H1 (cell line): ENCODE data around the gene PRR12. TPM values are rescaled to one million over a fixed set of nuclear protein-coding genes. Genes with fewer than 3 reads are reported as not detected.

Source experiments
- CTCF ChIA-PET: fragments of 300-600 bp; sonication (Branson Sonifier 250); formaldehyde crosslinking; loops from one replicate; lab custom pipeline; 2021; ENCODE audit not compliant: partially characterized antibody; lab: Charles Lee
- POLR2A ChIA-PET: fragments of 300-600 bp; sonication (Branson Sonifier 250); formaldehyde crosslinking; loops from one replicate; lab custom pipeline; 2021; ENCODE audit warnings: inconsistent platforms; ENCODE audit not compliant: partially characterized antibody; lab: Charles Lee
- DNase-seq, 2 experiments: peaks; one replicate each; pipeline versions ENCODE4 v3.0.0 to v3.0.0-alpha.2; 2010 to 2022; ENCODE audit warnings: low spot score in 2 of 2, low read depth in 1 of 2, mixed read lengths in 1 of 2
- FAIRE-seq: peaks from 2 replicates; lab custom pipeline; 2011; peaks lifted over from hg19 to GRCh38; lab: Jason Lieb, UNC
- H2AFZ ChIP-seq: 2 replicates; pipeline ENCODE4 v1.8.1; 2012; ENCODE audit warnings: low read length, inconsistent platforms
- H2AK5ac ChIP-seq: 2 replicates; pipeline ENCODE4 v1.6.1; 2013; ENCODE audit warnings: low read depth, low read length
- H2BK120ac ChIP-seq: replicated peaks from 2 replicates; pipeline ENCODE3; 2013; ENCODE audit warnings: low read depth, low read length, inconsistent platforms
- H2BK12ac ChIP-seq: 2 replicates; pipeline ENCODE4 v1.6.1; 2013; ENCODE audit warnings: low read depth, low read length
- H2BK15ac ChIP-seq: 2 replicates; pipeline ENCODE4 v1.6.1; 2013; ENCODE audit warnings: low read length
- H2BK20ac ChIP-seq: 2 replicates; pipeline ENCODE4 v1.6.1; 2013; ENCODE audit warnings: low read length
- H2BK5ac ChIP-seq: 2 replicates; pipeline ENCODE4 v1.6.1; 2013; ENCODE audit warnings: low read depth, low read length
- H3K14ac ChIP-seq: 2 replicates; pipeline ENCODE4 v1.6.1; 2013; ENCODE audit warnings: inconsistent platforms; ENCODE audit not compliant: insufficient read length
- H3K18ac ChIP-seq: 2 replicates; pipeline ENCODE4 v1.6.1; 2013; ENCODE audit warnings: low read length; ENCODE audit errors: extremely low read depth
- H3K23ac ChIP-seq: 2 replicates; pipeline ENCODE4 v1.6.1; 2013; ENCODE audit warnings: inconsistent platforms; ENCODE audit not compliant: insufficient read length
- H3K23me2 ChIP-seq: 2 replicates; pipeline ENCODE4 v1.6.1; 2013; ENCODE audit warnings: low read depth, low read length
- H3K27ac ChIP-seq: 2 replicates; pipeline ENCODE4 v1.6.1; 2011; ENCODE audit warnings: low read depth, low read length, inconsistent platforms
- H3K27me3 ChIP-seq, 4 experiments: replicated peaks in 1 of 4; 1 replicate in 1 of 4; 2 replicates in 3 of 4; pipeline versions ENCODE4 v1.6.1 to v1.8.1; 2011 to 2013; ENCODE audit warnings: low read length in 3 of 4, mild to moderate bottlenecking in 3 of 4, inconsistent platforms in 2 of 4, mixed read lengths in 2 of 4, moderate library complexity in 1 of 4; ENCODE audit not compliant: control insufficient read depth in 3 of 4, insufficient read depth in 3 of 4; ENCODE audit errors: extremely low read depth in 1 of 4
- H3K36me3 ChIP-seq, 4 experiments: 2 replicates each; pipeline versions ENCODE4 v1.6.1 to v1.8.1; 2011 to 2013; ENCODE audit warnings: mild to moderate bottlenecking in 4 of 4, low read length in 3 of 4, moderate library complexity in 2 of 4, control low read depth in 1 of 4, inconsistent platforms in 1 of 4; ENCODE audit not compliant: insufficient read depth in 4 of 4, control insufficient read depth in 2 of 4
- H3K4ac ChIP-seq: replicated peaks from 2 replicates; pipeline ENCODE3; 2013; ENCODE audit warnings: low read length, low read depth, mixed read lengths, inconsistent platforms; ENCODE audit not compliant: insufficient read length
- H3K4me1 ChIP-seq, 4 experiments: replicated peaks in 1 of 4; 1 replicate in 1 of 4; 2 replicates in 3 of 4; pipeline versions ENCODE4 v1.6.1 to v1.8.1; 2011 to 2013; ENCODE audit warnings: low read length in 3 of 4, inconsistent platforms in 2 of 4, mixed read lengths in 1 of 4; ENCODE audit not compliant: insufficient read depth in 4 of 4, control insufficient read depth in 3 of 4
- H3K4me2 ChIP-seq, 2 experiments: 2 replicates each; pipeline versions ENCODE4 v1.6.1 to v1.8.1; 2011 to 2013; ENCODE audit warnings: low read depth in 2 of 2, low read length in 2 of 2, control low read depth in 1 of 2, inconsistent platforms in 1 of 2, mild to moderate bottlenecking in 1 of 2; ENCODE audit not compliant: insufficient read depth in 1 of 2
- H3K4me3 ChIP-seq, 4 experiments: fragments of 200-600, 300-600 bp in 1 of 4; sonication (generic), shearing (Covaris generic), sonication (Bioruptor Twin) in 1 of 4; 2 replicates each; pipeline versions ENCODE4 v1.5.1 to v1.8.1; 2011 to 2016; ENCODE audit warnings: low read length in 4 of 4, low read depth in 3 of 4, control low read depth in 2 of 4, inconsistent platforms in 2 of 4, mild to moderate bottlenecking in 2 of 4, mixed read lengths in 1 of 4, moderate library complexity in 1 of 4; ENCODE audit not compliant: insufficient read depth in 2 of 4; ENCODE audit errors: extremely low read depth in 1 of 4
- H3K56ac ChIP-seq: replicated peaks from 2 replicates; pipeline ENCODE3; 2013; ENCODE audit warnings: low read depth, mild to moderate bottlenecking, mixed read lengths, low read length, inconsistent platforms; ENCODE audit not compliant: insufficient read length
- H3K79me1 ChIP-seq: 2 replicates; pipeline ENCODE4 v1.6.1; 2013; ENCODE audit warnings: low read depth, low read length, control low read depth
- H3K79me2 ChIP-seq, 2 experiments: 2 replicates each; pipeline versions ENCODE4 v1.6.1 to v1.8.1; 2012 to 2013; ENCODE audit warnings: low read length in 2 of 2, mild to moderate bottlenecking in 2 of 2, inconsistent platforms in 1 of 2; ENCODE audit not compliant: insufficient read depth in 2 of 2, control insufficient read depth in 1 of 2
- H3K9ac ChIP-seq, 4 experiments: replicated peaks in 1 of 4; 1 replicate in 1 of 4; 2 replicates in 3 of 4; pipeline versions ENCODE4 v1.6.1 to v1.8.1; 2011 to 2013; ENCODE audit warnings: low read depth in 3 of 4, low read length in 3 of 4, control low read depth in 2 of 4, mild to moderate bottlenecking in 2 of 4, moderate library complexity in 2 of 4, inconsistent platforms in 1 of 4; ENCODE audit errors: extremely low read depth in 1 of 4
- H3K9me3 ChIP-seq, 2 experiments: 2 replicates each; pipeline versions ENCODE4 v1.6.1 to v1.8.1; 2012 to 2013; ENCODE audit warnings: mild to moderate bottlenecking in 2 of 2, moderate library complexity in 2 of 2, control low read depth in 1 of 2, inconsistent platforms in 1 of 2, low read depth in 1 of 2, low read length in 1 of 2, mixed read lengths in 1 of 2; ENCODE audit not compliant: insufficient read depth in 2 of 2
- H4K20me1 ChIP-seq, 2 experiments: replicated peaks in 1 of 2; 2 replicates each; pipeline versions ENCODE3 to v1.8.1; 2011 to 2013; ENCODE audit warnings: inconsistent platforms in 2 of 2, low read length in 2 of 2, mild to moderate bottlenecking in 1 of 2; ENCODE audit not compliant: insufficient read depth in 2 of 2, control insufficient read depth in 1 of 2
- H4K5ac ChIP-seq: 2 replicates; pipeline ENCODE4 v1.6.1; 2013; ENCODE audit warnings: low read length, low read depth, mixed read lengths, inconsistent platforms; ENCODE audit not compliant: insufficient read length
- H4K8ac ChIP-seq: 2 replicates; pipeline ENCODE4 v1.8.0; 2013; ENCODE audit warnings: mild to moderate bottlenecking, moderate library complexity, low read length, inconsistent platforms; ENCODE audit not compliant: insufficient read depth; ENCODE audit errors: extremely low read depth
- H4K91ac ChIP-seq: replicated peaks from 2 replicates; pipeline ENCODE3; 2013; ENCODE audit warnings: low read length, mixed read lengths, inconsistent platforms; ENCODE audit not compliant: insufficient read length
- ATF2 ChIP-seq: IDR thresholded peaks from 2 replicates; pipeline ENCODE4 v1.6.1; 2012; ENCODE audit warnings: low read length, inconsistent platforms
- KDM1A ChIP-seq: fragments of 200-600, 300-600 bp; sonication (generic); IDR thresholded peaks from 2 replicates; pipeline ENCODE4 v1.7.1; 2016; ENCODE audit warnings: mild to moderate bottlenecking, low read length, borderline replicate concordance
- RBBP5 ChIP-seq: IDR thresholded peaks from 2 replicates; pipeline ENCODE4 v1.7.1; 2012; ENCODE audit warnings: low read depth, mild to moderate bottlenecking, inconsistent platforms, low read length, moderate library complexity, borderline replicate concordance
- WGBS, 2 experiments: shearing (Covaris generic) in 1 of 2; methylation state at CpG; one replicate each; pipeline versions ENCODE4 v1.1.6 to v1.1.7; 2013 to 2015; ENCODE audit warnings: low lambda C conversion rate in 2 of 2, mixed read lengths in 2 of 2, inconsistent platforms in 1 of 2, low coverage in 1 of 2, missing lambda C conversion rate in 1 of 2; ENCODE audit not compliant: insufficient replicate concordance in 2 of 2, insufficient coverage in 1 of 2, insufficient read length in 1 of 2; ENCODE audit errors: extremely low coverage in 1 of 2, missing lambda C conversion rate in 1 of 2; 5-methylcytosine and 5-hydroxymethylcytosine counted together
- polyA plus RNA-seq, 7 experiments: library from polyadenylated mRNA; depleted of rRNA in 3 of 7; stranded (reverse) in 5 of 7; unstranded in 2 of 7; fragments of >200 nt in 5 of 7; fragments of 200-250 nt in 2 of 7; gene quantifications; 1 replicate in 5 of 7; 2 replicates in 1 of 7; 4 replicates in 1 of 7; pipeline versions ENCODE4 v1.2.1 to v1.2.3, GENCODE V29; 2011 to 2013; ENCODE audit warnings: missing spikeins in 2 of 7, mixed read lengths in 2 of 7
- total RNA-seq: library from RNA; stranded (reverse); fragmentation: NEBNext Ultra II Directional; extraction: Animal tissue kit (Norgen Biotek cat#: 25700); gene quantifications from 2 replicates; pipeline ENCODE4 v1.2.1, GENCODE V29; 2021

Gene PRR12
- total and polyA plus RNA-seq, 2 of the 8 experiments (the other 6 are each of a cell fraction or from before 2014, with no cell fraction given) = 2.5 to 59.4 TPM

GRCh38 chr19:49615861-49616260 is 24.9 kb downstream of the PRR12 start:
- Histone ChIP-seq H3K23ac (no peak overlapping the region), H3K9ac (no peak overlapping the region), H3K23me2 (no peaks in the 10 kb centered on the region), H3K27me3 (no peaks in the 10 kb centered on the region), H3K4me2 (no peak overlapping the region), H3K27ac (no peak overlapping the region), H4K5ac (no peak overlapping the region), H2AK5ac (no peak overlapping the region), H2BK15ac (no peak overlapping the region), H3K4me1 (no peaks in the 10 kb centered on the region), H4K20me1 (peaks cover 12 to 21% of the 10 kb centered on the region in 2 experiments), H3K79me2 (peaks cover 0 to 27% of the 10 kb centered on the region in 2 experiments; a peak in 2 of 4 replicates), H3K9me3 (no peaks in the 10 kb centered on the region), H4K8ac (no peak overlapping the region; the same call in 1 of the 2 replicates), H2BK5ac (no peak overlapping the region), H3K18ac (no peak overlapping the region), H3K56ac (no peak overlapping the region), H3K4me3 (no peak overlapping the region), H4K91ac (no peak overlapping the region), H3K79me1 (peaks cover 11% of the 10 kb centered on the region), H2BK120ac (no peak overlapping the region), H2BK20ac (no peak overlapping the region), H3K36me3 (peaks cover 17 to 62% (median 39%) of the 10 kb centered on the region in 4 experiments), H3K14ac (no peak overlapping the region), H2AFZ (no peak overlapping the region), H3K4ac (no peak overlapping the region), H2BK12ac (no peak overlapping the region)
- ChIA-PET CTCF (interaction anchor here (0.6 to 1.8 kb wide), 4 partner anchors 20 to 102 kb away, joined by 3 to 6 read pairs (median 4); no protein-coding TSS in a partner anchor), POLR2A (interaction anchor here (0.7 to 50.7 kb wide), 4 partner anchors 8 to 86 kb away, joined by 3 to 840 read pairs (median 422); partner anchors contain the start of genes PRR12, RRAS and SCAF1)
- FAIRE-seq (no peak), DNase-seq (no peak)
- WGBS, 2 experiments = 94% methylated on average over 16 of the region's 23 CpGs; no CpG with 5 or more reads in 1 of the 2 experiments
- TF ChIP-seq RBBP5 = no peak
- no peak for TF ChIP-seq ATF2
- no peak for TF ChIP-seq KDM1A
